OCI-LY3 (cell line): ENCODE results near the gene CCNB1IP1.

Source experiments
- H2AFZ ChIP-seq: fragments of 200-600, 300-600 bp; shearing (Covaris generic); 2 replicates; pipeline ENCODE4 v1.6.0; 2014; ENCODE audit warnings: antibody characterized with exemption, low read depth, low read length
- H3K27ac ChIP-seq: fragments of 200-600, 300-600 bp; sonication (generic); 2 replicates; pipeline ENCODE4 v1.5.1; 2014; ENCODE audit warnings: mild to moderate bottlenecking, low read length, moderate library complexity, mixed read lengths
- H3K27me3 ChIP-seq: fragments of 200-600, 300-600 bp; sonication (generic); 2 replicates; pipeline ENCODE4 v1.6.1; 2014; ENCODE audit warnings: low read depth, low read length, mixed read lengths
- H3K36me3 ChIP-seq: fragments of 200-600, 300-600 bp; sonication (generic); replicated peaks from 2 replicates; pipeline ENCODE3; 2014; ENCODE audit warnings: low read depth, low read length, mixed read lengths
- H3K4me1 ChIP-seq: fragments of 300-600, 200-600 bp; sonication (generic); 2 replicates; pipeline ENCODE4 v1.6.1; 2014; ENCODE audit warnings: low read length, mixed read lengths
- H3K4me2 ChIP-seq: fragments of 200-600, 300-600 bp; sonication (generic); 2 replicates; pipeline ENCODE4 v1.6.1; 2014; ENCODE audit warnings: low read length, mixed read lengths
- H3K4me3 ChIP-seq: fragments of 300-600, 200-600 bp; sonication (generic); 2 replicates; pipeline ENCODE4 v1.5.1; 2014; ENCODE audit warnings: antibody characterized with exemption, mild to moderate bottlenecking, low read length, moderate library complexity
- H3K79me2 ChIP-seq: fragments of 300-600, 200-600 bp; shearing (Covaris generic); 2 replicates; pipeline ENCODE4 v1.6.1; 2014; ENCODE audit warnings: mild to moderate bottlenecking, low read length, mixed read lengths
- H3K9ac ChIP-seq: fragments of 300-600, 200-600 bp; shearing (Covaris generic); 2 replicates; pipeline ENCODE4 v1.6.0; 2014; ENCODE audit warnings: mild to moderate bottlenecking, low read length, moderate library complexity
- H3K9me3 ChIP-seq: fragments of 200-600, 300-600 bp; shearing (Covaris generic); 2 replicates; pipeline ENCODE4 v1.6.1; 2014; ENCODE audit warnings: low read length, mixed read lengths; ENCODE audit not compliant: insufficient read depth
- H4K20me1 ChIP-seq: fragments of 200-600, 300-600 bp; sonication (generic); 2 replicates; pipeline ENCODE4 v1.6.1; 2016; ENCODE audit warnings: low read length, mixed read lengths; ENCODE audit not compliant: insufficient read depth
- CTCF ChIP-seq: fragments of 200-600, 300-600 bp; sonication (generic); IDR thresholded peaks from 2 replicates; pipeline ENCODE4 v1.5.1; 2014; ENCODE audit warnings: antibody characterized with exemption, low read length, low read depth
- EZH2phosphoT487 ChIP-seq: fragments of 200-600 bp; shearing (Covaris generic); IDR thresholded peaks from 2 replicates; pipeline ENCODE4 v1.6.1; 2018; ENCODE audit warnings: antibody characterized with exemption, mixed run types, low read depth

Gene CCNB1IP1

GRCh38 chr14:20334017-20334416 is 938 bp upstream of the CCNB1IP1 start:
- H3K36me3 ChIP-seq: no peaks in the 10 kb centered on the region
- H3K9ac ChIP-seq: peak overlapping the region; percentile 61; the same call in 1 of the 2 replicates
- peak overlapping the region; percentile 77 for H3K4me2 ChIP-seq
- H3K4me3 ChIP-seq: peak overlapping the region; percentile 91; the same call in 1 of the 2 replicates
- peaks cover 42% of the 10 kb centered on the region for H3K79me2 ChIP-seq
- H3K27ac ChIP-seq: no peak overlapping the region
- no peaks in the 10 kb centered on the region for H3K9me3 ChIP-seq
- H4K20me1 ChIP-seq: no peaks in the 10 kb centered on the region
- TF ChIP-seq CTCF: no peak
- TF ChIP-seq EZH2phosphoT487: no peak
- no peaks in the 10 kb centered on the region for H3K27me3 ChIP-seq
- peaks cover 15% of the 10 kb centered on the region for H3K4me1 ChIP-seq
- H2AFZ ChIP-seq: no peak overlapping the region

GRCh38 chr14:20333494-20333841 is 389 bp upstream of the CCNB1IP1 start:
- peak overlapping the region; percentile 61 for H3K9ac ChIP-seq
- H2AFZ ChIP-seq: peak overlapping the region; percentile 81
- peak overlapping the region; percentile 47 for H3K27ac ChIP-seq
- peaks cover 47% of the 10 kb centered on the region for H3K79me2 ChIP-seq
- peak overlapping the region; percentile 77 for H3K4me2 ChIP-seq
- peak overlapping the region; percentile 91 for H3K4me3 ChIP-seq
- H3K4me1 ChIP-seq: peaks cover 15% of the 10 kb centered on the region
- no peaks in the 10 kb centered on the region for H3K9me3 ChIP-seq
- peaks cover 2% of the 10 kb centered on the region for H3K36me3 ChIP-seq
- TF ChIP-seq CTCF: no peak
- TF ChIP-seq EZH2phosphoT487: no peak
- H4K20me1 ChIP-seq: no peaks in the 10 kb centered on the region
- H3K27me3 ChIP-seq: no peaks in the 10 kb centered on the region

- no peaks in the 10 kb centered on the region for H4K20me1 ChIP-seq
- H3K9me3 ChIP-seq: no peaks in the 10 kb centered on the region
- TF ChIP-seq CTCF (no peak), EZH2phosphoT487 (no peak)
- no peaks in the 10 kb centered on the region for H3K27me3 ChIP-seq
- peak overlapping the region; percentile 91 for H3K4me3 ChIP-seq
- peak overlapping the region; percentile 57 for H3K27ac ChIP-seq
- H3K4me1 ChIP-seq: peaks cover 20% of the 10 kb centered on the region
- peak overlapping the region; percentile 84 for H3K4me2 ChIP-seq
- H2AFZ ChIP-seq: no peak overlapping the region
- peaks cover 2% of the 10 kb centered on the region for H3K36me3 ChIP-seq
- H3K9ac ChIP-seq: peak overlapping the region; percentile 91
- H3K79me2 ChIP-seq: peaks cover 47% of the 10 kb centered on the region
These were observed 670 bp downstream of the CCNB1IP1 start for GRCh38 chr14:20332431-20332787.

GRCh38 chr14:20331053-20331613 is 1.9 kb downstream of the CCNB1IP1 start:
- peaks cover 9% of the 10 kb centered on the region for H3K36me3 ChIP-seq
- peaks cover 57% of the 10 kb centered on the region for H3K79me2 ChIP-seq
- no peak overlapping the region for H3K27ac ChIP-seq
- H4K20me1 ChIP-seq: no peaks in the 10 kb centered on the region
- H3K4me1 ChIP-seq: peaks cover 24% of the 10 kb centered on the region
- H3K27me3 ChIP-seq: no peaks in the 10 kb centered on the region
- H2AFZ ChIP-seq: no peak overlapping the region
- no peaks in the 10 kb centered on the region for H3K9me3 ChIP-seq
- H3K4me2 ChIP-seq: peak overlapping the region; percentile 38
- H3K9ac ChIP-seq: peak overlapping the region; percentile 19; the same call in 1 of the 2 replicates
- TF ChIP-seq EZH2phosphoT487 (no peak), CTCF (no peak)
- H3K4me3 ChIP-seq: peak overlapping the region; percentile 22; the same call in 1 of the 2 replicates
